H9 (cell line): ENCODE data around the gene RAB25. TPM values are rescaled to one million over a fixed set of nuclear protein-coding genes. Genes with fewer than 3 reads are reported as not detected.

ENCODE experiments used
- DNase-seq: peaks from one replicate; pipeline ENCODE4 v3.0.0-alpha.2; 2017
- H2AFZ ChIP-seq: one replicate; pipeline ENCODE4 v1.6.1; 2013; ENCODE audit warnings: mild to moderate bottlenecking, low read length, control low read depth, moderate library complexity
- H2AK5ac ChIP-seq: 2 replicates; pipeline ENCODE4 v1.6.1; 2013; ENCODE audit warnings: low read length, control low read depth, mixed read lengths; ENCODE audit not compliant: insufficient read length
- H2BK120ac ChIP-seq: one replicate; pipeline ENCODE4 v1.6.1; 2013; ENCODE audit warnings: low read depth, mild to moderate bottlenecking, low read length, control low read depth, inconsistent platforms; ENCODE audit not compliant: poor library complexity, severe bottlenecking
- H2BK12ac ChIP-seq: 2 replicates; pipeline ENCODE4 v1.6.1; 2013; ENCODE audit warnings: low read length, control low read depth, mixed read lengths, low read depth; ENCODE audit not compliant: insufficient read length
- H2BK15ac ChIP-seq: 2 replicates; pipeline ENCODE4 v1.6.1; 2013; ENCODE audit warnings: low read depth, low read length, control low read depth
- H2BK20ac ChIP-seq: one replicate; pipeline ENCODE4 v1.6.1; 2013; ENCODE audit warnings: low read depth, mild to moderate bottlenecking, low read length, control low read depth, inconsistent platforms; ENCODE audit not compliant: poor library complexity, severe bottlenecking
- H2BK5ac ChIP-seq: 2 replicates; pipeline ENCODE4 v1.6.1; 2013; ENCODE audit warnings: low read length, control low read depth, mixed read lengths; ENCODE audit not compliant: insufficient read length
- H3K14ac ChIP-seq: 2 replicates; pipeline ENCODE4 v1.6.1; 2013; ENCODE audit warnings: low read length, control low read depth; ENCODE audit not compliant: insufficient read depth
- H3K18ac ChIP-seq: 2 replicates; pipeline ENCODE4 v1.6.1; 2013; ENCODE audit warnings: low read depth, mild to moderate bottlenecking, mixed read lengths, low read length, control low read depth; ENCODE audit not compliant: insufficient read length
- H3K23ac ChIP-seq: 2 replicates; pipeline ENCODE4 v1.6.1; 2013; ENCODE audit warnings: low read length, control low read depth, mixed read lengths, low read depth; ENCODE audit not compliant: insufficient read length
- H3K23me2 ChIP-seq: 2 replicates; pipeline ENCODE4 v1.6.1; 2013; ENCODE audit warnings: low read depth, mild to moderate bottlenecking, mixed read lengths, low read length, control low read depth; ENCODE audit not compliant: insufficient read length, poor library complexity, severe bottlenecking
- H3K27ac ChIP-seq: 2 replicates; pipeline ENCODE4 v1.5.1; 2013; ENCODE audit warnings: low read length, control low read depth, mixed read lengths, low read depth; ENCODE audit not compliant: insufficient read length
- H3K27me3 ChIP-seq: 2 replicates; pipeline ENCODE4 v1.6.1; 2013; ENCODE audit warnings: low read length, control low read depth, inconsistent platforms; ENCODE audit not compliant: insufficient read depth
- H3K4ac ChIP-seq: 2 replicates; pipeline ENCODE4 v1.6.1; 2013; ENCODE audit warnings: low read depth, mild to moderate bottlenecking, control low read depth, inconsistent platforms, low read length, moderate library complexity
- H3K4me1 ChIP-seq: 2 replicates; pipeline ENCODE4 v1.6.1; 2013; ENCODE audit warnings: low read length, control low read depth, inconsistent platforms; ENCODE audit not compliant: insufficient read depth
- H3K4me2 ChIP-seq: 2 replicates; pipeline ENCODE4 v1.6.1; 2013; ENCODE audit warnings: low read length, control low read depth, mixed read lengths; ENCODE audit not compliant: insufficient read length, insufficient read depth
- H3K56ac ChIP-seq: 2 replicates; pipeline ENCODE4 v1.6.1; 2013; ENCODE audit warnings: low read depth, mild to moderate bottlenecking, mixed read lengths, low read length, control low read depth; ENCODE audit not compliant: insufficient read length
- H3K79me1 ChIP-seq: 2 replicates; pipeline ENCODE4 v1.6.1; 2013; ENCODE audit warnings: low read depth, mild to moderate bottlenecking, moderate library complexity, low read length, control low read depth, inconsistent platforms; ENCODE audit not compliant: insufficient read depth, poor library complexity, severe bottlenecking
- H3K79me2 ChIP-seq: 2 replicates; pipeline ENCODE4 v1.6.1; 2013; ENCODE audit warnings: low read length, control low read depth, inconsistent platforms; ENCODE audit not compliant: insufficient read depth
- H3K9ac ChIP-seq: 2 replicates; pipeline ENCODE4 v1.6.1; 2013; ENCODE audit warnings: low read length, control low read depth, mixed read lengths; ENCODE audit not compliant: insufficient read length; ENCODE audit errors: extremely low read depth
- H3K9me3 ChIP-seq: one replicate; pipeline ENCODE4 v1.6.1; 2013; ENCODE audit warnings: low read depth, low read length, inconsistent platforms; ENCODE audit not compliant: control insufficient read depth
- H3T11ph ChIP-seq: one replicate; pipeline ENCODE4 v1.6.1; 2013; ENCODE audit warnings: mild to moderate bottlenecking, low read length, control low read depth, inconsistent platforms
- H4K20me1 ChIP-seq: one replicate; pipeline ENCODE4 v1.6.1; 2013; ENCODE audit not compliant: control insufficient read depth, insufficient read length, insufficient read depth
- H4K5ac ChIP-seq: 2 replicates; pipeline ENCODE4 v1.6.1; 2013; ENCODE audit warnings: low read depth, mild to moderate bottlenecking, mixed read lengths, low read length, control low read depth; ENCODE audit not compliant: insufficient read length
- H4K8ac ChIP-seq: replicated peaks from 2 replicates; pipeline ENCODE4 v1.6.1; 2013; ENCODE audit warnings: low read length, control low read depth, mixed read lengths, low read depth; ENCODE audit not compliant: insufficient read length
- H4K91ac ChIP-seq: 2 replicates; pipeline ENCODE4 v1.6.1; 2013; ENCODE audit warnings: low read depth, mild to moderate bottlenecking, moderate library complexity, mixed read lengths, low read length, control low read depth; ENCODE audit not compliant: insufficient read length
- H3K27ac Mint-ChIP-seq, 3 experiments: 2 replicates in 2 of 3; 3 replicates in 1 of 3; pipeline ENCODE4 v1.8.0; 2020 to 2021; ENCODE audit warnings: mixed read lengths in 3 of 3, mild to moderate bottlenecking in 1 of 3, moderate library complexity in 1 of 3
- H3K27me3 Mint-ChIP-seq: 2 replicates; pipeline ENCODE4 v1.8.0; 2021; ENCODE audit warnings: low read depth, mild to moderate bottlenecking, moderate library complexity, mixed read lengths
- H3K36me3 Mint-ChIP-seq, 3 experiments: 2 replicates in 2 of 3; 3 replicates in 1 of 3; pipeline ENCODE4 v1.8.0; 2020 to 2021; ENCODE audit warnings: low read depth in 3 of 3, mixed read lengths in 3 of 3; ENCODE audit not compliant: insufficient read depth in 1 of 3
- H3K4me1 Mint-ChIP-seq, 2 experiments: 2 replicates each; pipeline ENCODE4 v1.8.0; 2020; ENCODE audit warnings: mixed read lengths in 2 of 2
- H3K4me3 Mint-ChIP-seq, 2 experiments: 2 replicates in 1 of 2; 3 replicates in 1 of 2; pipeline ENCODE4 v1.8.0; 2020 to 2021; ENCODE audit warnings: mild to moderate bottlenecking in 2 of 2, mixed read lengths in 2 of 2, moderate library complexity in 1 of 2
- H3K9me3 Mint-ChIP-seq, 2 experiments: 2 replicates in 1 of 2; 3 replicates in 1 of 2; pipeline ENCODE4 v1.8.0; 2020; ENCODE audit warnings: mild to moderate bottlenecking in 2 of 2, mixed read lengths in 2 of 2, moderate library complexity in 1 of 2
- WGBS: extraction: QIAGEN DNeasy Blood & Tissue Kit; methylation state at CpG from one replicate; pipeline ENCODE4 v1.1.7; 2013; ENCODE audit warnings: missing lambda C conversion rate, low lambda C conversion rate, mixed read lengths; ENCODE audit not compliant: insufficient read length; ENCODE audit errors: extremely low coverage; 5-methylcytosine and 5-hydroxymethylcytosine counted together
- total RNA-seq: library from RNA; stranded (reverse); gene quantifications from 2 replicates; pipeline ENCODE4 v1.2.1, GENCODE V29; 2021
- TF ChIP-seq, protein P1 (sequence below): fragments of 200-600 bp; sonication (generic); conservative IDR thresholded peaks from 3 replicates; pipeline ENCODE4 v1.8.0; 2021; ENCODE audit warnings: antibody characterized with exemption, mild to moderate bottlenecking

RAB25 gene
- total RNA-seq, 1 experiment from 2014 or later, result 43.1 TPM

GRCh38 chr1:156082309-156083091 lies 21.5 kb downstream of the RAB25 start, which contains the start of gene MEX3A:
TSS of gene MEX3A (minus strand) at chr1:156082465. CDS start at chr1:156081998, 467 bp downstream.
- no peak within 1 kb of the TSS for H2BK5ac ChIP-seq
- H2BK12ac ChIP-seq, result no peak within 1 kb of the TSS
- peaks cover 13 to 32% (median 24%) of the 10 kb centered on the region in 3 experiments; a peak in 6 of 7 replicates for H3K36me3 Mint-ChIP-seq
- no peak within 1 kb of the TSS for H3K23ac ChIP-seq
- no peak within 1 kb of the TSS for H2AFZ ChIP-seq
- H2AK5ac ChIP-seq, result no peak within 1 kb of the TSS
- peak within 1 kb of the TSS; percentile 90 for H3K14ac ChIP-seq
- no peaks in the 10 kb centered on the region; a peak in 1 of 5 replicates for H3K9me3 Mint-ChIP-seq
- no peaks in the 10 kb centered on the region for H3K9me3 ChIP-seq
- peaks cover 15% of the 10 kb centered on the region for H3K4me1 ChIP-seq
- no peak within 1 kb of the TSS; the same call in 1 of the 2 replicates for H3K4ac ChIP-seq
- no peak within 1 kb of the TSS for H3K27ac ChIP-seq
- H3K27me3 Mint-ChIP-seq, result no peaks in the 10 kb centered on the region
- peak within 1 kb of the TSS; percentile 61 for H3K4me2 ChIP-seq
- DNase-seq, result peak; percentile 97
- H4K20me1 ChIP-seq, result no peaks in the 10 kb centered on the region
- H3K79me2 ChIP-seq, result peaks cover 23% of the 10 kb centered on the region; the same call in 1 of the 2 replicates
- H3K4me3 Mint-ChIP-seq, result peak within 1 kb of the TSS; percentile 88 to 97
- H3K9ac ChIP-seq, result peak within 1 kb of the TSS; percentile 79
- H3K79me1 ChIP-seq, result no peaks in the 10 kb centered on the region
- H4K5ac ChIP-seq, result no peak within 1 kb of the TSS
- H3K4me1 Mint-ChIP-seq, result peaks cover 57 to 69% of the 10 kb centered on the region in 2 experiments
- H3K56ac ChIP-seq, result no peak within 1 kb of the TSS
- TF ChIP-seq, protein P1, sequence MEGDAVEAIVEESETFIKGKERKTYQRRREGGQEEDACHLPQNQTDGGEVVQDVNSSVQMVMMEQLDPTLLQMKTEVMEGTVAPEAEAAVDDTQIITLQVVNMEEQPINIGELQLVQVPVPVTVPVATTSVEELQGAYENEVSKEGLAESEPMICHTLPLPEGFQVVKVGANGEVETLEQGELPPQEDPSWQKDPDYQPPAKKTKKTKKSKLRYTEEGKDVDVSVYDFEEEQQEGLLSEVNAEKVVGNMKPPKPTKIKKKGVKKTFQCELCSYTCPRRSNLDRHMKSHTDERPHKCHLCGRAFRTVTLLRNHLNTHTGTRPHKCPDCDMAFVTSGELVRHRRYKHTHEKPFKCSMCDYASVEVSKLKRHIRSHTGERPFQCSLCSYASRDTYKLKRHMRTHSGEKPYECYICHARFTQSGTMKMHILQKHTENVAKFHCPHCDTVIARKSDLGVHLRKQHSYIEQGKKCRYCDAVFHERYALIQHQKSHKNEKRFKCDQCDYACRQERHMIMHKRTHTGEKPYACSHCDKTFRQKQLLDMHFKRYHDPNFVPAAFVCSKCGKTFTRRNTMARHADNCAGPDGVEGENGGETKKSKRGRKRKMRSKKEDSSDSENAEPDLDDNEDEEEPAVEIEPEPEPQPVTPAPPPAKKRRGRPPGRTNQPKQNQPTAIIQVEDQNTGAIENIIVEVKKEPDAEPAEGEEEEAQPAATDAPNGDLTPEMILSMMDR, result no peak
- no peak within 1 kb of the TSS for H4K91ac ChIP-seq
- no peak within 1 kb of the TSS for H4K8ac ChIP-seq
- peaks cover 18% of the 10 kb centered on the region for H3K23me2 ChIP-seq
- peak within 1 kb of the TSS; percentile 86 to 98 (median 97) for H3K27ac Mint-ChIP-seq
- H2BK120ac ChIP-seq, result no peak within 1 kb of the TSS
- H3T11ph ChIP-seq, result no peak within 1 kb of the TSS
- no CpG with 5 or more reads among the region's 62 CpGs for WGBS
- no peak within 1 kb of the TSS for H2BK20ac ChIP-seq
- peak within 1 kb of the TSS; percentile 85 for H3K18ac ChIP-seq
- no peaks in the 10 kb centered on the region for H3K27me3 ChIP-seq
- no peak within 1 kb of the TSS for H2BK15ac ChIP-seq
